Fibroblast of lung (primary cell): ENCODE results near the gene COL4A6.

Experiments used
- CTCF ChIP-seq, 2 donors: IDR thresholded peaks in 1 of 2; conservative IDR thresholded peaks in 1 of 2; 1 replicate in 1 of 2; 2 replicates in 1 of 2; pipeline ENCODE4 v1.5.1; 2011 to 2012; ENCODE audit warnings: low read length in 2 of 2, control low read depth in 1 of 2, inconsistent platforms in 1 of 2, low read depth in 1 of 2, mild to moderate bottlenecking in 1 of 2
- EZH2 ChIP-seq: IDR thresholded peaks from 2 replicates; pipeline ENCODE4 v1.5.1; 2012; ENCODE audit warnings: low read length, control low read depth, mild to moderate bottlenecking; ENCODE audit errors: missing control alignments

- no peak for TF ChIP-seq CTCF (conservative IDR thresholded peaks at IDR 0.05 in 1 of 2, IDR thresholded peaks at IDR 0.05 in 1 of 2; ENCODE audit: low read depth in 1 of 2, low read length in 2 of 2)
- TF ChIP-seq EZH2: no peak
Observed at GRCh38 chrX:108359806-108360602, 78.2 kb downstream of the COL4A6 start.
